Measurements from ENCODE around the gene ADK. TPM values are rescaled to one million over a fixed set of nuclear protein-coding genes. Genes with fewer than 3 reads are reported as not detected.

ADK gene
- total RNA-seq, 1 donor from 2014 or later: 53.0 TPM

DNA sequence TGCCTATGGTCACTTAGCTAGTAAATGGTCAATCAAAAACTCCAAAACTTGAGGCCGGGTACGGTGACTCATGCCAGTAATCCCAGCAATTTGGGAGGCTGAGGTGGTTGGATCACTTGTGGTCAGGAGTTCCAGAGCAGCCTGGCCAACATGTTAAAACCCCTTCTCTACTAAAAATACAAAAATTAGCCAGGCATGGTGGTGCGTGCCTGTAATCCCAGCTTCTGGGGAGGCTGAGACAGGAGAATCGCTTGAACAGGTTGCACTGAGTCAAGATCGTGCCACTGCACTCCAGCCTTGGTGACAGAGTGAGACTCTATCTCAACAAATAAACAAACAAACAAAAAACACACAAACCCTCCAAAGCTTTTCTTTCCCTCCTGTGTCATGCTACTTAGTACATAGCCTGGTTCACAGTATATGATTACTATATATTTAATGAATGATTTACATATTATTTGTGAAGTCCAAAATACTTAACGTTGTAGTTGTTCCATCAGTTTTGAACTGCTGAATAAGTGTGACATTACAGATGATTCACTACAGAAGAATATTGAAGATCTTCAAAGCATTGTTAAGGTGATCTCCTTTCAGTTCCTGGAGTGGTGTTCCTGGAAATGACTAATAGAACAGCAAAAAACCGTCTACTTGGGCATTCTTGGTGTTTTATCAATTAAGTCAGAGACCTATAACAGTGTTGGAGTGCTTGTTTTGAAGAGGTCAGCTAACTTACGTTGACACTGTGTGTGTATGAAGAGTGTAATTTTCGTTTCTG lies 72.9 kb downstream of the ADK start:
- DNase-seq (no peak), ATAC-seq (no peak)
- intact Hi-C loops (cut with DNase I): no loop called here
- Histone ChIP-seq H3K27me3 (no peaks in the 10 kb centered on the region), H3K4me1 (peaks cover 11% of the 10 kb centered on the region), H3K9me3 (no peaks in the 10 kb centered on the region), H3K4me3 (no peak overlapping the region), H3K36me3 (no peaks in the 10 kb centered on the region), H3K27ac (no peak overlapping the region)
- no peak for TF ChIP-seq CTCF (IDR thresholded peaks at IDR 0.05)

DNA sequence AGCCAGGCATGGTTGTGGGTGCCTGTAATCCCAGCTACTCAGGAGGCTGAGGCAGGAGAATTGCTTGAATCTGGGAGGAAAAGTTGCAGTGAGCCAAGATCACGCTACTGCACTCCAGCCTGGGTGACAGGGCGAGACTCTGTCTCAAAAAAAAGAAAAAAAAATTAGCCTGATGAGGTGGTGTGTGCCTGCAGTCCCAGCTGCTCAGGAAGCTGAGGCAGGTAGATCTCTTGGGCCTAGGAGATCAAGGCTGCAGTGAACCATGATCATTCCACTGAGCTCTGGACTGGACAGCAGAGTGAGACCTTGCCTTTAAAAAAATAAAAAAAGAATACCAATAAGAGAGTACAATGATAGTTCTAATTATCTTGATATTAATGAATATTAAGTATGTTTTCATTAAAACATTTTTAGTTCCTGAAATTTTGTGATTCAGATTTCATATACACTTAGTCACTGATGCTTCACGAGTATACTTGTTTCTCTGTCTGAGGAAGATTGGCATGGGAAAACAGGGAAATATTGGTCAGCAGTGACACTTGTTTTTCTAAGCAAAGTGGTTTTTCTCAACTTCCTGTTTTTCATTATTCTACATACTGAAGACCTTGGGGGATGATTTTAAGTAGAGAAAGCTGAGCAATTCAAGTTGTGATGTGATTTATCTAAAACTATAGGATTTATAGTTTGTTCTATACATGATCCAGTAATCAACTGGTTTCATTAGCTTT lies 76.8 kb downstream of the ADK start:
- no peaks in the 10 kb centered on the region for H3K27me3 ChIP-seq
- H3K36me3 ChIP-seq: no peaks in the 10 kb centered on the region
- H3K4me3 ChIP-seq: no peak overlapping the region
- intact Hi-C loops (cut with DNase I): no loop called here
- peak overlapping the region; percentile 4 for H3K27ac ChIP-seq
- no peak for DNase-seq
- no peak for TF ChIP-seq CTCF (IDR thresholded peaks at IDR 0.05)
- no peaks in the 10 kb centered on the region for H3K9me3 ChIP-seq
- peaks cover 11% of the 10 kb centered on the region for H3K4me1 ChIP-seq
- ATAC-seq: peak; percentile 53

DNA sequence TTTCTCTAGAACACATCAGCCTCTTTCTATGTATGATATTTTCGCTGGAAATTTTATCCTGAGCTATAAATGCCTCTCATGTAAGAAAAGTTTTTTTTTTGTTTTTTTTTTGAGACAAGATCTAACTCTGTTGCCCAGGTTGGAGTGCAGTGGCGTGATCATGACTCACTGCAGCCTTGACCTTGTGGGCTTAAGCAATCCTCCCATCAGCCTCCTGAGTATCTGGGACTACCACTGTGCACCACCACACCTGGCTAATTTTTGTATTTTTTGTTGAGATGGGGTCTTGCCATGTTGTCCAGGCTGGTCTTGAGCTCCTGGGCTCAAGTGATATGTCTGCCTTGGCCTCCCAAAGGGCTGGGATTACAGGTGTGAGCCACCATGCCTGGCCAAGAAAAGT lies 80.4 kb downstream of the ADK start:
- DNase-seq (no peak), ATAC-seq (peak; percentile 45)
- no peaks in the 10 kb centered on the region for H3K27me3 ChIP-seq
- H3K4me1 ChIP-seq: peaks cover 11% of the 10 kb centered on the region
- no peak overlapping the region for H3K27ac ChIP-seq
- H3K9me3 ChIP-seq: no peaks in the 10 kb centered on the region
- intact Hi-C loops (cut with DNase I): no loop called here
- no peak overlapping the region for H3K4me3 ChIP-seq
- H3K36me3 ChIP-seq: no peaks in the 10 kb centered on the region
- no peak for TF ChIP-seq CTCF (IDR thresholded peaks at IDR 0.05)

GRCh38 chr10:74233281-74233680 lies 82.3 kb downstream of the ADK start:
- no peak for TF ChIP-seq CTCF (IDR thresholded peaks at IDR 0.05)
- intact Hi-C loops (cut with DNase I): no loop called here

DNA sequence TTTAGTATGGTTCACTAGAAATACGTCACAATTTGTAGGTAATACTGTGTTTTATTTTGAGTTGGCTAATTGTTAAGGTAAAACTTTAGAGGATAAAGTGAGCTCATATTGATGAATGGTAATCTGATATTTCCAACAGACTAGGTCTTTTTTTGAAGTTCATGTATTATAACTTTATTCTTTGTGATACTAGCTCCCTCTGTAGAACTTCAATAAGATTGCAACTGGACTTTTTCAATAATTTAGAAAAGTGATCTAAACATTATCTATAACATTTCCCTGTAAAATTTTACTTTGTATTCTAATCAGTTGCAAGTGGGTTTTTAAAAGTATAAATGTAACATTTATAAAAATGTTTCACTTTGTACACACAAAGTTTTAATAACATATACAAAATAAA lies 83.5 kb downstream of the ADK start:
- ATAC-seq (no peak), DNase-seq (no peak)
- Histone ChIP-seq H3K27ac (no peak overlapping the region), H3K9me3 (no peaks in the 10 kb centered on the region), H3K36me3 (no peaks in the 10 kb centered on the region), H3K27me3 (no peaks in the 10 kb centered on the region), H3K4me3 (no peak overlapping the region), H3K4me1 (no peaks in the 10 kb centered on the region)
- intact Hi-C loops (cut with DNase I): no loop called here
- peak; percentile 49 for TF ChIP-seq CTCF (IDR thresholded peaks at IDR 0.05)

More at GRCh38 chr10:74233281-74233680, 82.3 kb downstream of the ADK start:
- H3K36me3 ChIP-seq: no peaks in the 10 kb centered on the region
- ATAC-seq (no peak), DNase-seq (no peak)
- peaks cover 6% of the 10 kb centered on the region for H3K4me1 ChIP-seq
- H3K4me3 ChIP-seq: no peak overlapping the region
- no peaks in the 10 kb centered on the region for H3K9me3 ChIP-seq
- H3K27me3 ChIP-seq: no peaks in the 10 kb centered on the region
- H3K27ac ChIP-seq: no peak overlapping the region

Data from upper lobe of right lung (tissue), 1 donor.